T-helper 17 cell (primary cell): ENCODE results near the gene METTL16. TPM values are rescaled to one million over a fixed set of nuclear protein-coding genes. Genes with fewer than 3 reads are reported as not detected.
"Not testable (repeated sequence)": the region's sequence is repeated elsewhere in the genome, so short reads cannot be mapped to it uniquely, and the experiment has no call there.

Source experiments
- ATAC-seq: fragments of 150-1000 bp; cut with Tn5 transposase; 2 replicates; pipeline ENCODE4 v1.10.0; 2021; ENCODE audit warnings: mild to moderate bottlenecking, moderate library complexity
- DNase-seq, 3 donors: peaks; one replicate each; pipeline versions ENCODE4 v3.0.0 to v3.0.0-alpha.2; 2020 to 2021
- H3K9me3 ChIP-seq: one replicate; pipeline ENCODE4 v1.7.0; 2013; ENCODE audit warnings: low read length, mild to moderate bottlenecking; ENCODE audit not compliant: control insufficient read depth, poor library complexity, severe bottlenecking
- H3K27ac Mint-ChIP-seq: one replicate; pipeline ENCODE4 v1.8.0; 2022; ENCODE audit warnings: mild to moderate bottlenecking, moderate library complexity, mixed read lengths
- H3K27me3 Mint-ChIP-seq: one replicate; pipeline ENCODE4 v1.8.0; 2022; ENCODE audit warnings: mixed read lengths
- H3K36me3 Mint-ChIP-seq: one replicate; pipeline ENCODE4 v1.8.0; 2022; ENCODE audit warnings: low read depth, mixed read lengths
- H3K4me1 Mint-ChIP-seq: one replicate; pipeline ENCODE4 v1.8.0; 2022; ENCODE audit warnings: mild to moderate bottlenecking, mixed read lengths
- H3K4me3 Mint-ChIP-seq: one replicate; pipeline ENCODE4 v1.8.0; 2022; ENCODE audit warnings: mild to moderate bottlenecking, moderate library complexity, mixed read lengths
- total RNA-seq, 4 donors: library from RNA in 2 of 4; stranded (reverse) in 2 of 4; gene quantifications; one replicate each; pipeline ENCODE4 v1.2.3 and lab custom pipeline; 2022 to 2026

Gene METTL16
- total RNA-seq, 2 donors from 2014 or later, result 34.4 to 38.8 TPM

DNA sequence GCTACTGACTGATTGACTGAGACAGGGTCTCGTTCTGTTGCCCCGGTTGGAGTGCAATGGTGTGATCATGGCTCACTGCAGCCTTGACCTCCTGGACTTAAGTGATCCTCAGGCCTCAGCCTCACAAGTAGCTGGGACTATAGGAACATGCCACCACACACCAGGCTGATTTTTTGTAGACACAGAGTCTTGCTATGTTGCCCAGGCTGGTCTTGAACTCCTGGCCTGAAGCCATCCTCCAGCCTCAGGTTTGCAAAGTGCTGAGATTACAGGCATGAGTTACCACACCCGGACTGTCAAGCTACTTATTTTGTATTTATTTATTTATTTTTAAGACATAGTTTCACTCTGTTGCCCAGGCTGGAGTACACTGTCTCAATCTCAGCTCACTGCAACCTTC is 55.2 kb downstream of the METTL16 start:
- Mint-ChIP-seq H3K27me3 (no peaks in the 10 kb centered on the region), H3K4me1 (peaks cover 8% of the 10 kb centered on the region), H3K4me3 (no peak overlapping the region), H3K36me3 (no peaks in the 10 kb centered on the region), H3K27ac (no peak overlapping the region)
- DNase-seq, result no peak
- no peak for ATAC-seq
- no peaks in the 10 kb centered on the region for H3K9me3 ChIP-seq

DNA sequence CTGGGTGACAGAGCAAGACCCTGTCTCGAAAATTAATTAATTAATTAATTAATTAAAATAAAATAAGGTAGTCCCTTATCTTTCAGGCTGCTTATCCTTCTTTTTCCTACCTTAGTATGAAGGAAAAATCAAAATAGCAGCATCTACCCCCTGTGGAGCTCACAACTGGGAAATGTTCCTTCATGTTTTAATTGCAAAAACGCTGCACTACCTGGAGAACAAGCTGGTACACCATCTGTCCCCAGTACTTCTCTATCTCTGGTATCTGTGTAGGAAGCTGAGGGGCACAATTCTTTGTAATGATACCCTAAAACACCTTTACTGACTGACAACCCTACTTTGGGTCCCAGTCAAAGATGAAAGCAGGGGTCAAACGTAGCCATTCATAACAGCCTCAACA is 55.7 kb downstream of the METTL16 start:
- ATAC-seq, result no peak
- no peaks in the 10 kb centered on the region for H3K9me3 ChIP-seq
- Mint-ChIP-seq H3K4me3 (no peak overlapping the region), H3K36me3 (no peaks in the 10 kb centered on the region), H3K27me3 (no peaks in the 10 kb centered on the region), H3K27ac (no peak overlapping the region), H3K4me1 (peaks cover 8% of the 10 kb centered on the region)
- DNase-seq, result no peak

DNA sequence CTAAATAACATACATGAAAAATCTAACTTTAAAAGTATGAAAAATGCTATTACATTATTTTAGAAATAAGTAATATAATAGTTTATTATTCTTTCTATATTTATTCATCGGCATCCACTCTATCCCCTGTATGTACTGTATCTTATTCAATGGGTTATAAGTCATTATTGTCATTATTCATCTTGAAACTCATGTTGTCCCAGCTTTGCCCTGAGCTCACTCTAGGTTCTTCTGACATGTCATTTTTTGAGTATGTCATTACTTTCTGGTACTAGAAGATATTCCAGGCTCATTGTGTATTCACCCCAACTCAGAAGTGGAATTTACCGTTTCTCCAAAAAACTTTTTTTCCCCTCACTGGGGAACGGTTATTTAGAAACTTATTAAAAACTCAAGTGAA is 57.8 kb downstream of the METTL16 start:
- no peaks in the 10 kb centered on the region for H3K9me3 ChIP-seq
- no peak for ATAC-seq
- H3K4me3 Mint-ChIP-seq, result no peak overlapping the region
- H3K27ac Mint-ChIP-seq, result peak overlapping the region; percentile 16
- H3K4me1 Mint-ChIP-seq, result peaks cover 8% of the 10 kb centered on the region
- no peaks in the 10 kb centered on the region for H3K27me3 Mint-ChIP-seq
- H3K36me3 Mint-ChIP-seq, result no peaks in the 10 kb centered on the region
- no peak for DNase-seq

DNA sequence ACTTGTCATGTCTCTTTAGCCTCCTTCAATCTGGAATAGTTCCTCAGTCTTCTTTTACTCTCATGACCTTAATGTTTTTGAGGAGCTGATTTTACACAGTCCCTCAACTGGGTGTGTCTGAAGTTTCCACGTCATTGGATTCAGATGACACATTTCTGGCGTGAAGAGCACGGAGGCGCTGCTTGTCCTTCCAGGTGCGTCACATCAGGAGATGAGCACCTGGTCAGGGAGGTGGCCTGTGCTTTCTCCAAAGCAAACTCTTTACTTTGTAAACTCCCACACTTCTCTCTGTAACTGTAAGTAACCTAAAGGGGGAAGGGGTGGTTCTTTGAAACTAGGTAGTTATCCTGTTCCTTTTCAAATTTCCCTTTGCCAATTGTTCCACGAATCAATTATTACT is 58.4 kb downstream of the METTL16 start:
- peaks cover 8% of the 10 kb centered on the region for H3K4me1 Mint-ChIP-seq
- no peak for DNase-seq
- no peaks in the 10 kb centered on the region for H3K9me3 ChIP-seq
- ATAC-seq, result no peak
- no peak overlapping the region for H3K27ac Mint-ChIP-seq
- H3K36me3 Mint-ChIP-seq, result no peaks in the 10 kb centered on the region
- no peak overlapping the region for H3K4me3 Mint-ChIP-seq
- H3K27me3 Mint-ChIP-seq, result no peaks in the 10 kb centered on the region

DNA sequence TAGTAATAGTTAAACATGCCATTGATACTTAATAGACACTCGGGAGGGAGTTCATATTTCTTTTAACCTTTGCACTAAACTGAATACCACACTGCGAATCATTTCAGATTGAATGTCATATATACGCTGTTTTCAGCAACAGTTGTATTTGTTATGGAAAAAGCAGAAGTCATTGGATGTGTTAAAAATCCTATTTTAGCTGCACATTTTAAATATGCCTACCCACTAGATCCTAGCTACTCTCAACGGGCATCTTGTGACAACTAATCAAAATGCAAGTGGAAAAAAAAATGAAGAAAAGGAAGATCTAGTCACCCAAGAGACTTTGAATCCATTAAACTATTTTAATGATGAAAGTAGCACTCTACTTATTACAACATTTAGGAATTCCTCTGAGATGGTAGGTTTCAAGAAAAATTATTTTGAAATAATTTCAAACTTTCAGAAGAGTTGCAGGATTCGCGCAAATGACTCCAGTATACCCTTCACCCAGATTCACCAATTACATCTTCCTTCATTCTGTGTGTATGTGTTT is 59.4 kb downstream of the METTL16 start:
- DNase-seq, result no peak
- Mint-ChIP-seq H3K4me1 (peaks cover 8% of the 10 kb centered on the region), H3K4me3 (no peak overlapping the region), H3K36me3 (no peaks in the 10 kb centered on the region), H3K27me3 (no peaks in the 10 kb centered on the region), H3K27ac (peak overlapping the region; percentile 19)
- ATAC-seq, result no peak
- no peaks in the 10 kb centered on the region for H3K9me3 ChIP-seq

DNA sequence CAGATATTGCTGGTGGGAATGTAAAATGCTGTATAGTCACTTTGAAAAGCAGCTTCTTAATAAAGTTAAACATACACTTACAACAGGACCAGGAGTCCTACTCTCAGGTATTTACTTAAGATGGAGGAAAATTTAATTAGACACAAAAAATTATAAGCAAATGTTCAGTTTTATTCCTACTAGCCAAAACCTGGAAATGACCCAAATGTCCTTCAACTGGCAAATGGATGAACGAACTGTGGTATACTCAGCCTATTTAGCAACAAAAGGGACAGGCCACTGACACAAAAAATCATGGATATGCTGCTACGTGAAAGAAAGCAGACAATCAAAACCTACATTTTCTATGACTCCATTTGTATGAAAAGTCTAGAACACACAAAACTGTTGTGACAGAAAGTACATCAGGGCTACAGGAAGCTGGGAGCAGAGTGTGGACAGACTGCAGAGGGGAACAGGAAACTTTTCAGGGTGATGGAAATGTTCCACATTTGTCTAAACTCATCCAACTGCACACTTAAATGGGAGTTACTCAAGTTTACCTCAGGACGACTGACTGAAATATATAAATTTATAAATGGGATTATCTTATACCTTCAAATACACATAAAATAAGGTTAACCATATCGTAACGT is 61.6 kb downstream of the METTL16 start:
- peak overlapping the region; percentile 34 for H3K27ac Mint-ChIP-seq
- no peaks in the 10 kb centered on the region for H3K36me3 Mint-ChIP-seq
- no peaks in the 10 kb centered on the region for H3K27me3 Mint-ChIP-seq
- DNase-seq (no peak), ATAC-seq (no peak)
- no peak overlapping the region for H3K4me3 Mint-ChIP-seq
- H3K4me1 Mint-ChIP-seq, result peaks cover 8% of the 10 kb centered on the region
- no peaks in the 10 kb centered on the region for H3K9me3 ChIP-seq

DNA sequence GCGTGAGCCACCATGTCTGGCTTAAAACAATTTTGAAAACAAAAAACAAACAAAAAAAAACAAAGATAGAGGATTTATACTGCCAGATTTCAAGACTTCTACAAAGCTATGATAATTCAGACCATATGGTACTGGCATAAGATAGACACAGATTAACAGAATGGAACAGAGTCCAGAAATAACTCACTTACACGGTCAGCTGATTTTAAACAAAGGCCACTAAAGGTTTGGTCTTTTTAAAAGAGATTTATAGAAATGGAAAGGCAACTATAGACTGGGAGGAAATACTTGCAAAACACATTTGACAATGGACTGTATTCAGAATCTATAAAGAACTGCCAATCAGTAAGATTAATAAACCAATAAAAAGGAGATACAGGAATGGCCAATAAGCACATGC is 62.2 kb downstream of the METTL16 start:
- Mint-ChIP-seq H3K36me3 (no peaks in the 10 kb centered on the region), H3K4me1 (peaks cover 8% of the 10 kb centered on the region), H3K27me3 (no peaks in the 10 kb centered on the region), H3K4me3 (no peak overlapping the region), H3K27ac (no peak overlapping the region)
- no peak for DNase-seq
- ATAC-seq, result no peak
- no peaks in the 10 kb centered on the region for H3K9me3 ChIP-seq

DNA sequence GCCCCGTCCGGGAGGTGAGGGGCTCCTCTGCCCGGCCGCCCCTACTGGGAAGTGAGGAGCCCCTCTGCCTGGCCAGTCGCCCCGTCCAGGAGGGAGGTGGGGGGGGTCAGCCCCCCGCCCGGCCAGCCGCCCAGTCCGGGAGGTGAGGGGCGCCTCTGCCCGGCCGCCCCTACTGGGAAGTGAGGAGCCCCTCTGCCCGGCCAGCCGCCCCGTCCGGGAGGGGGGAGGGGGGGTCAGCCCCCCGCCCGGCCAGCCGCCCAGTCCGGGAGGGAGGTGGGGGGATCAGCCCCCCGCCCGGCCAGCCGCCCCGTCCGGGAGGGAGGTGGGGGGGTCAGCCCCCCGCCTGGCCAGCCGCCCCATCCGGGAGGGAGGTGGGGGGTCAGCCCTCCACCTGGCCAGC is 64.2 kb downstream of the METTL16 start:
- not testable (repeated sequence) for H3K27ac Mint-ChIP-seq, H3K4me3 Mint-ChIP-seq, H3K27me3 Mint-ChIP-seq, H3K9me3 ChIP-seq, H3K36me3 Mint-ChIP-seq, DNase-seq, ATAC-seq, H3K4me1 Mint-ChIP-seq

DNA sequence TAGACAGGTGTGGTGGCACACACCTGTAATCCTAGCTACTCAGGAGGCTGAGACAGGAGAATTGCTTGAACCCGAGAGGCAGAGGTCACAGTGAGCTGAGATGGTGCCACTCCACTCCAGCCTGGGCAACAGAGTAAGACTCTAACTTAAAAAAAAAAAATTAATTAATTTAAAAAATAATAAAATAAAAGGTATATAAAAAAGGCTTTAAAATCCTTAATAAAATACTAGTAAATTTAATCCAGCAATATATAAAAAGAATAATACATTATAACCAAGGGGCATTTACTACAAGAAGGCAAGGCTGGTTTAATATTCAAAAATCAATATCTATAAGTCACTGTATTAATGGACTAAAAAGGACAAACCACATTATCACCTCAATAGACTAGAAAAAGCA is 66.0 kb downstream of the METTL16 start:
- Mint-ChIP-seq H3K27me3 (no peaks in the 10 kb centered on the region), H3K36me3 (no peaks in the 10 kb centered on the region), H3K4me1 (peaks cover 5% of the 10 kb centered on the region), H3K27ac (no peak overlapping the region), H3K4me3 (no peak overlapping the region)
- DNase-seq (no peak), ATAC-seq (no peak)
- H3K9me3 ChIP-seq, result no peaks in the 10 kb centered on the region

DNA sequence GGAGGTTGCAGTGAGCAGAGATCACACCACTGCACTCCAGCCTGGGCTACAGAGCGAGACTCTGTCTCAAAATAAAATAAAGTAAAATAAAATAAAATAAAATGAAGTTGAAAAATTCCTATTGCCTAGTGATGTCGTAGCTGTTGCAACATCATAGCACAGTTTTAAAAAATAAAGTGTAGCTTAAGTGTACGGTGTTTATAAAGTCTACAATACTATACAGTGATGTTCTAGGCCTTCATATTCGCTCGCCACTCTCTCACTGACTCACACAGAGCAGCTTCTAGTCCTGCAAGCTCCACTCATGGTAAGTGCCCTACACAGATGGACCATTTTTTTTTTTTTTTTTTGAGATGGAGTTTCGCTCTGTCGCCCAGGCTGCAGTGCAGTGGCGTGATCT is 67.3 kb downstream of the METTL16 start:
- ATAC-seq, result no peak
- Mint-ChIP-seq H3K4me1 (peaks cover 2% of the 10 kb centered on the region), H3K36me3 (no peaks in the 10 kb centered on the region)

DNA sequence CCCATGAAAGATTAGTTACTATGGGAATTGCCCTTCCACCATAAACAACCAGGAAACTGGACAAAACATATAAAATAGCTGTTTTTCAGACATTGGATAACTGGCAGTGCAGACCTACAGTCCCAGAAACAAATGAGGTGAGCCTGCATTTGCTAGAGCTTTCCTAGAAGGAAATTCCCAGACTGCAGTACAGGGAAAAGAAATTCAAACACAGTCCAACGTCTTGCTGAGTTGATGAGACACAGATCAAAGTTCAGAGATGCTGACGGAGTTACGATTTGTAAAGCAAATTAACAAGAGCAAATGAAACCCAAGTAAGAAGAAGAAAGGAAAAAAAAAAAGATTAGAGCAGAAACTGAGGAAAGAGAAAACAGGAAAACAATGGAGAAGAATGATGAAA is 69.5 kb downstream of the METTL16 start:
- no peaks in the 10 kb centered on the region for H3K36me3 Mint-ChIP-seq
- no peaks in the 10 kb centered on the region for H3K27me3 Mint-ChIP-seq
- ATAC-seq (no peak), DNase-seq (no peak)
- H3K4me1 Mint-ChIP-seq, result peaks cover 2% of the 10 kb centered on the region
- H3K4me3 Mint-ChIP-seq, result no peak overlapping the region
- no peak overlapping the region for H3K27ac Mint-ChIP-seq
- no peaks in the 10 kb centered on the region for H3K9me3 ChIP-seq

More for the DNA sequence above, 67.3 kb downstream of the METTL16 start:
- Mint-ChIP-seq H3K27me3 (no peaks in the 10 kb centered on the region), H3K4me3 (no peak overlapping the region), H3K27ac (no peak overlapping the region)
- no peak for DNase-seq
- no peaks in the 10 kb centered on the region for H3K9me3 ChIP-seq

DNA sequence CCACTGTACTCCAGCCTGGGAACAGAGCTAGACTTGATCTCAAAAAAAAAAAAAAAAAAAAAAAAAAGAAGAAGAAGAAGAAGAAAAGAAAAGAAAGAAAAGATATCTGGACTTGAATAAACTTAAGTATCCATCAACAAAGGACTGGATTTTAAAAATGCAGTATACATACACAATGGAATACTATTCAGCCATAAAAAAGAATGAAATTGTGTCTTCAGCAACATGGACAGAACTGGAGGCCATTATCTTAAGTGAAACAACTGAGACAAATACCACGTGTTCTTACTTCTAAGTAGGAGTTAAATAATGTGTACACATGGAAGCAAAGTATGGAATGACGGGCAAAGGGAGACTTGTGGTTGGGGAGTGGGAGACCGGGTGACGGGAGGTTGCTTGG is 70.8 kb downstream of the METTL16 start:
- Mint-ChIP-seq H3K4me1 (peaks cover 2% of the 10 kb centered on the region), H3K4me3 (no peak overlapping the region)
- no peak for ATAC-seq

DNA sequence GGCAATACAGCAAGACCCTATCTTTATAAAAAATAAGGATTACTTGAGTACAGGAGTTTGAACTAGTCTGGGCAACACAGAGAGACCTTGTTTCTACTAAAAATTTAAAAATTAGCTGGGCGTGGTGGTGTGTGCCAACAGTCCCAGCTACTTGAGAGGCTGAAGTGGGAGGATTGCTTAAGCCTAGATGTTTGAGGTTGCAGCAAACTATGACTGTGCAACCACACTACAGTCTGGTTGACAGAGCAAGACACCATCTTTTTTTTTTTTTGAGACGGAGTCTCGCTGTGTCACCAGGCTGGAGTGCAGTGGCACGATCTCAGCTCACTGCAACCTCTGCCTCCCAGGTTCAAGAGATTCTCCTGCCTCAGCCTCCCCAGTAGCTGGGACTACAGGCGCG is 71.7 kb downstream of the METTL16 start:
- not testable (repeated sequence) for H3K27me3 Mint-ChIP-seq, H3K4me1 Mint-ChIP-seq, H3K27ac Mint-ChIP-seq, H3K9me3 ChIP-seq, H3K4me3 Mint-ChIP-seq, H3K36me3 Mint-ChIP-seq, ATAC-seq, DNase-seq

More for the DNA sequence above, 70.8 kb downstream of the METTL16 start:
- H3K9me3 ChIP-seq, result no peaks in the 10 kb centered on the region
- DNase-seq, result no peak
- H3K27me3 Mint-ChIP-seq, result no peaks in the 10 kb centered on the region
- no peaks in the 10 kb centered on the region for H3K36me3 Mint-ChIP-seq
- no peak overlapping the region for H3K27ac Mint-ChIP-seq

DNA sequence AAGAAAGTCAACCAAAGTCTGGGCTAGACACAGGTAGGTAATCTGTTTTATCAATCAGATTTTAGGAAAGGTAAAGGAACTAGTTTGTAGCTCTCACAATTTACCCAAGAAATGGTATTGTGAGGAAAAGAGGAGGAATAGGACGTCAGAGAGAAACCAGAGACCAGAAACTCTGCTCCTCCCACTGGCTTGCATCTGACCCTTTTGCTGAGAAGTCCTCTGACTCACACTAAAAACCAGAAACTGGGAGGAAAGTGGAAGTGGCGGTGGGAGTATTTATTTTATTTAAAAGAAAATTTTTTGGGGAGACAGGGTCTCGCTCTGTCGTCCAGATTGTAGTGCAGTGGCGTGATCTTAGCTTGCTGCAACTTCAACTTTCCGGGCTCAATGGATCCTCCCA is 72.9 kb downstream of the METTL16 start:
- peaks cover 5% of the 10 kb centered on the region for H3K4me1 Mint-ChIP-seq
- H3K27me3 Mint-ChIP-seq, result no peaks in the 10 kb centered on the region
- H3K4me3 Mint-ChIP-seq, result no peak overlapping the region
- DNase-seq, result no peak
- peak overlapping the region; percentile 67 for H3K27ac Mint-ChIP-seq
- no peaks in the 10 kb centered on the region for H3K36me3 Mint-ChIP-seq
- no peak for ATAC-seq
- H3K9me3 ChIP-seq, result no peaks in the 10 kb centered on the region
